DOHH2 (cell line): ENCODE results near the gene CCRL2.

ENCODE experiments used
- CTCF ChIP-seq: fragments of 200-600 bp; sonication (generic); IDR thresholded peaks from one replicate; pipeline ENCODE4 v1.5.1; 2014; ENCODE audit warnings: antibody characterized with exemption, mild to moderate bottlenecking, low read depth, low read length; ENCODE audit not compliant: poor library complexity, severe bottlenecking
- EZH2phosphoT487 ChIP-seq: fragments of 200-600 bp; sonication (generic); IDR thresholded peaks from 2 replicates; pipeline ENCODE4 v1.6.1; 2017; ENCODE audit warnings: borderline replicate concordance, mild to moderate bottlenecking, antibody characterized with exemption, low read length, moderate library complexity, mixed read lengths

GRCh38 chr3:46420931-46421330 is 13.9 kb downstream of the CCRL2 start:
- no peak for TF ChIP-seq CTCF
- TF ChIP-seq EZH2phosphoT487, result no peak
